OCI-LY1 (cell line): ENCODE results near the gene CARD10.

ENCODE experiments used
- H2AFZ ChIP-seq: fragments of 200-600 bp; sonication (generic), shearing (Covaris generic); 2 replicates; pipeline ENCODE4 v1.6.0; 2014; ENCODE audit warnings: antibody characterized with exemption, mild to moderate bottlenecking, low read length
- H3F3A ChIP-seq: fragments of 200-600 bp; sonication (generic), shearing (Covaris generic); 2 replicates; pipeline ENCODE4 v1.6.0; 2014; ENCODE audit warnings: mild to moderate bottlenecking, antibody characterized with exemption, low read length, moderate library complexity; ENCODE audit not compliant: insufficient read depth
- H3K27ac ChIP-seq: fragments of 200-600 bp; sonication (generic); 2 replicates; pipeline ENCODE4 v1.5.1; 2014; ENCODE audit warnings: low read length, mixed run types, mild to moderate bottlenecking, low read depth; ENCODE audit not compliant: poor library complexity, severe bottlenecking
- H3K27me3 ChIP-seq: fragments of 200-600 bp; sonication (generic); 2 replicates; pipeline ENCODE4 v1.6.0; 2014; ENCODE audit warnings: antibody characterized with exemption, mild to moderate bottlenecking, low read length, moderate library complexity; ENCODE audit not compliant: insufficient read depth
- H3K36me3 ChIP-seq: fragments of 200-600 bp; sonication (generic); 2 replicates; pipeline ENCODE4 v1.6.1; 2014; ENCODE audit warnings: mild to moderate bottlenecking, antibody characterized with exemption, low read length, moderate library complexity, mixed read lengths; ENCODE audit not compliant: insufficient read depth
- H3K4me1 ChIP-seq: fragments of 200-600 bp; sonication (generic); 2 replicates; pipeline ENCODE4 v1.5.1; 2014; ENCODE audit warnings: mild to moderate bottlenecking, low read length, moderate library complexity; ENCODE audit not compliant: insufficient read depth, severe bottlenecking
- H3K4me2 ChIP-seq: fragments of 200-600 bp; sonication (generic), shearing (Covaris generic); 2 replicates; pipeline ENCODE4 v1.6.1; 2014; ENCODE audit warnings: low read length
- H3K4me3 ChIP-seq: fragments of 200-600 bp; sonication (generic); 2 replicates; pipeline ENCODE4 v1.5.1; 2014; ENCODE audit warnings: low read length, low read depth, mild to moderate bottlenecking, mixed read lengths; ENCODE audit not compliant: poor library complexity, severe bottlenecking
- H3K79me2 ChIP-seq: fragments of 200-600 bp; shearing (Covaris generic); 2 replicates; pipeline ENCODE4 v1.6.1; 2016; ENCODE audit warnings: mixed run types, low read length, mixed read lengths; ENCODE audit not compliant: insufficient read depth
- H3K9ac ChIP-seq: fragments of 200-600 bp; sonication (generic), shearing (Covaris generic); 2 replicates; pipeline ENCODE4 v1.6.1; 2014; ENCODE audit warnings: mild to moderate bottlenecking, low read length, mixed read lengths
- H3K9me2 ChIP-seq: fragments of 200-600 bp; sonication (generic), shearing (Covaris generic); 2 replicates; pipeline ENCODE4 v1.6.1; 2014; ENCODE audit warnings: low read depth, mild to moderate bottlenecking, low read length, mixed read lengths
- H3K9me3 ChIP-seq: fragments of 200-600 bp; shearing (Covaris generic); 2 replicates; pipeline ENCODE4 v1.6.1; 2014; ENCODE audit warnings: low read length, mixed read lengths
- H4K20me1 ChIP-seq: fragments of 200-600 bp; sonication (generic), shearing (Covaris generic); 2 replicates; pipeline ENCODE4 v1.6.0; 2016; ENCODE audit warnings: mild to moderate bottlenecking, low read length; ENCODE audit not compliant: insufficient read depth
- CTCF ChIP-seq: fragments of 200-600 bp; sonication (generic), shearing (Covaris generic); IDR thresholded peaks from 2 replicates; pipeline ENCODE4 v1.5.1; 2017; ENCODE audit warnings: mild to moderate bottlenecking, antibody characterized with exemption, low read length, moderate library complexity, mixed read lengths
- EZH2 ChIP-seq: fragments of 200-600 bp; sonication (generic), shearing (Covaris generic); IDR thresholded peaks from 2 replicates; pipeline ENCODE4 v1.8.0; 2017; ENCODE audit warnings: borderline replicate concordance, mixed run types, mild to moderate bottlenecking, antibody characterized with exemption, low read length, moderate library complexity, mixed read lengths

The CARD10 gene

GRCh38 chr22:37566903-37567798, 47.9 kb upstream of the CARD10 start:
- Histone ChIP-seq H3K27me3 (peaks cover 21% of the 10 kb centered on the region), H2AFZ (no peak overlapping the region), H3K27ac (no peak overlapping the region), H3K4me1 (no peaks in the 10 kb centered on the region), H3K4me3 (no peak overlapping the region), H3K79me2 (no peaks in the 10 kb centered on the region), H3K4me2 (no peak overlapping the region), H4K20me1 (no peaks in the 10 kb centered on the region), H3F3A (no peaks in the 10 kb centered on the region), H3K9me2 (no peaks in the 10 kb centered on the region), H3K9ac (no peak overlapping the region), H3K9me3 (no peaks in the 10 kb centered on the region), H3K36me3 (no peaks in the 10 kb centered on the region)
- TF ChIP-seq CTCF (peak; percentile 92), EZH2 (no peak)

- H3K27me3 ChIP-seq = peaks cover 23% of the 10 kb centered on the region
- no peaks in the 10 kb centered on the region for H3K9me3 ChIP-seq
- no peak overlapping the region for H3K9ac ChIP-seq
- no peaks in the 10 kb centered on the region for H3K36me3 ChIP-seq
- no peak overlapping the region for H2AFZ ChIP-seq
- no peaks in the 10 kb centered on the region for H3K79me2 ChIP-seq
- no peak overlapping the region for H3K4me2 ChIP-seq
- no peak for TF ChIP-seq CTCF
- no peak overlapping the region for H3K4me3 ChIP-seq
- no peaks in the 10 kb centered on the region for H4K20me1 ChIP-seq
- H3F3A ChIP-seq = no peaks in the 10 kb centered on the region
- no peaks in the 10 kb centered on the region for H3K4me1 ChIP-seq
- no peaks in the 10 kb centered on the region for H3K9me2 ChIP-seq
- no peak overlapping the region for H3K27ac ChIP-seq
Observed at GRCh38 chr22:37566329-37566837, 47.2 kb upstream of the CARD10 start.

GRCh38 chr22:37565830-37566229, 46.6 kb upstream of the CARD10 start:
- H3K9me2 ChIP-seq = no peaks in the 10 kb centered on the region
- no peaks in the 10 kb centered on the region for H3K9me3 ChIP-seq
- no peak overlapping the region for H3K4me2 ChIP-seq
- H3K4me3 ChIP-seq = no peak overlapping the region
- no peak overlapping the region for H2AFZ ChIP-seq
- H4K20me1 ChIP-seq = no peaks in the 10 kb centered on the region
- H3K9ac ChIP-seq = no peak overlapping the region
- H3F3A ChIP-seq = no peaks in the 10 kb centered on the region
- no peak overlapping the region for H3K27ac ChIP-seq
- H3K4me1 ChIP-seq = no peaks in the 10 kb centered on the region
- H3K27me3 ChIP-seq = peaks cover 25% of the 10 kb centered on the region
- no peak for TF ChIP-seq CTCF
- no peak for TF ChIP-seq EZH2
- no peaks in the 10 kb centered on the region for H3K36me3 ChIP-seq
- no peaks in the 10 kb centered on the region for H3K79me2 ChIP-seq
